GM10266 (cell line): Measurements from ENCODE around the gene ITCH.
"Not testable (repeated sequence)": the region's sequence is repeated elsewhere in the genome, so short reads cannot be mapped to it uniquely, and the experiment has no call there.

Experiments used
- DNase-seq: peaks from one replicate; pipeline ENCODE4 v3.0.0; 2012; ENCODE audit errors: extremely low spot score
- CTCF ChIP-seq: IDR thresholded peaks from 2 replicates; pipeline ENCODE4 v1.5.1; 2012; ENCODE audit warnings: mild to moderate bottlenecking, low read depth; ENCODE audit not compliant: control insufficient read depth, insufficient read depth; ENCODE audit errors: missing control alignments

The ITCH gene

GRCh38 chr20:34375977-34376430, 12.9 kb downstream of the ITCH start:
- no peak for DNase-seq
- no peak for TF ChIP-seq CTCF

GRCh38 chr20:34377072-34377847, 14.2 kb downstream of the ITCH start:
- no peak for TF ChIP-seq CTCF
- peak; percentile 57 for DNase-seq

- no peak for DNase-seq
Observed at GRCh38 chr20:34382174-34382573, 19.1 kb downstream of the ITCH start.

GRCh38 chr20:34382877-34383455, 19.9 kb downstream of the ITCH start:
- not testable (repeated sequence) for DNase-seq

More at GRCh38 chr20:34382174-34382573, 19.1 kb downstream of the ITCH start:
- TF ChIP-seq CTCF = no peak

- TF ChIP-seq CTCF = no peak
- no peak for DNase-seq
Observed at GRCh38 chr20:34385464-34385863, 22.4 kb downstream of the ITCH start.

- TF ChIP-seq CTCF = no peak
- no peak for DNase-seq
Observed at GRCh38 chr20:34388000-34388399, 24.9 kb downstream of the ITCH start.

GRCh38 chr20:34388678-34389077, 25.6 kb downstream of the ITCH start:
- no peak for DNase-seq
- TF ChIP-seq CTCF = no peak
